Left renal cortex interstitium (tissue), 4 donors: Measurements from ENCODE around the gene CC2D1A. TPM values are rescaled to one million over a fixed set of nuclear protein-coding genes. Genes with fewer than 3 reads are reported as not detected.
A peak's percentile ranks its signal among the peaks of the same experiment; 100 is the strongest.

ENCODE experiments used
- DNase-seq, 4 donors: peaks; one replicate each; pipeline ENCODE4 v3.0.0-alpha.2; 2013; ENCODE audit warnings: low read depth in 4 of 4, low spot score in 2 of 4, missing footprints in 1 of 4
- polyA plus RNA-seq, 4 donors: library from polyadenylated mRNA; unstranded; fragments of 120-200 nt; gene quantifications; one replicate each; pipeline ENCODE4 v1.2.1, GENCODE V29; 2013; ENCODE audit not compliant: insufficient read length in 4 of 4

The CC2D1A gene
- polyA plus RNA-seq, 4 donors = 19.3 to 45.6 (median 33.4) TPM

DNA sequence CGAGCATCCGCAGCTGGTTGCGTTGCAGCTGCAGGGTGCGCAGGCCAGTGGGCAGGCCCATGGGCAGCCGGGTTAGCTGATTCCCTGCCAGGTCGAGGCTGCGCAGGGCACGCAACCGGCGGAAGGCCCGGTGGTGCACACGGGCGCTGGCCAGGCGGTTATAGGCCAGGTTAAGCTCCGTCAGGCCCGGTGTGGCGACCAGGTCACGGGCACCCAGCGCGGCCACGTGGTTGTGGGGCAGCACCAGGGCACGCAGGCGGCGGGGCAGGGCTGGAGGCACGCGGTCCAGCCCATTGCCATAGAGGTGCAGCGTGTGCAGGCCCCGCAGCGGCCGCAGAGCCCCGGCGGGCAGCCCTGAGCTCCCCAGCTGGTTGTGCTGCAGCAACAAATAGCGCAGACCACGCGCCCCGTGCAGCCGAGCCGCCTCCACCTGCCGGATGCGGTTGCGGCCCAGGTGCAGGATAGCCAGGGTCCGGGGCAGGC is 27.0 kb downstream of the CC2D1A start:
- DNase-seq = no peak

DNA sequence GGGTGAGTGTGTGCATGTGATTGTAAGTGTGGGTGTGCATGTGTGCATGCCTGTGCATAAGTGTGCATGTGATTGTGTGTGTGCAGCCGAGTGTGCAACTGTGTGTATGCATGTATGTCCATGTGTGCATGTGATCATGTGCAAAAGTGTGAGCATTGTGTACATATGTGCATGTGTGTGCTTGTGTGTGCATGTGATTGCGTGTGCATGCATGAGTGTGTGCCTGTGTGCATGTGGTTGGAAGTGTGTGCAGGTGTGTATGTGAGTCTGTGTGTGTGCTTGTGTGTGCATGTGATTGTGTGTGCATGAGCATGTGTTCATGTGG is 28.7 kb downstream of the CC2D1A start:
- no peak for DNase-seq

DNA sequence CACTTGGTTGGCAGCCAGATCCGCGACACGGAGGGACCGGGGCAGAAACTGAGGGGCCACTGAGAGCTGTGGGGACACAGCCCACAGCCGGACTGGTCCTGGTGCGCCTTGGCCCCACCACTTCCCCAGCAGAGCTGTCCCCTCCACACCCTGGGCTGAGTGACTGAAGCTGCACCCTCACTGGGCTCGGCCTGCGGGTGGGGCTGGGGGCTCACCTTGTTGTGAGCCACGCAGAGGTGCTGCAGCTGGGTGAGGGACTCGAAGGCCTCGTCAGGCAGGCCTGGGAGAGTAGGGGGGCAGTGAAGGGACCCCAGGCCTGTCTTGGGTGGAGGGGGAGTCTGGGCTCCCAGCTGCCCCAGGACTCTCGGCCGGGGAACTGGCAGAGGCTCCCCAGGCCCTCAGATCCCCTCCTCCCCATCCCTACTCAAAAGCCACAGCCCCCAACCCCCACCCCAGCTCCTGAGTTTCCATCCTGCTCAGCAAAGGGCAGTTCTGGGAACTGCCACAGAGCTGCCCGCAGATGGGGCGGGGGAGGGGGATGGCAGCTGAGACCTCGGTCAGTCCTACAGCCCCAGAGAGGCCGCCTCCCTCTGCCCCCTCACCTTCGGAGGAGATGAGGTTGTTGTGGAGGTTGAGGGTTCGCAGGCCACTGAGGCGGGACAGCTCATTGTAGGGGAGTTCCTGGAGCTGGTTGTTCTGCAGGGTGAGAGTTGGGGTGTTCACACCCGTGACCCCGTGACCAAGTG is 29.9 kb downstream of the CC2D1A start:
- no peak for DNase-seq

- no peak for DNase-seq
Observed at GRCh38 chr19:13937479-13938300, 31.7 kb downstream of the CC2D1A start.

DNA sequence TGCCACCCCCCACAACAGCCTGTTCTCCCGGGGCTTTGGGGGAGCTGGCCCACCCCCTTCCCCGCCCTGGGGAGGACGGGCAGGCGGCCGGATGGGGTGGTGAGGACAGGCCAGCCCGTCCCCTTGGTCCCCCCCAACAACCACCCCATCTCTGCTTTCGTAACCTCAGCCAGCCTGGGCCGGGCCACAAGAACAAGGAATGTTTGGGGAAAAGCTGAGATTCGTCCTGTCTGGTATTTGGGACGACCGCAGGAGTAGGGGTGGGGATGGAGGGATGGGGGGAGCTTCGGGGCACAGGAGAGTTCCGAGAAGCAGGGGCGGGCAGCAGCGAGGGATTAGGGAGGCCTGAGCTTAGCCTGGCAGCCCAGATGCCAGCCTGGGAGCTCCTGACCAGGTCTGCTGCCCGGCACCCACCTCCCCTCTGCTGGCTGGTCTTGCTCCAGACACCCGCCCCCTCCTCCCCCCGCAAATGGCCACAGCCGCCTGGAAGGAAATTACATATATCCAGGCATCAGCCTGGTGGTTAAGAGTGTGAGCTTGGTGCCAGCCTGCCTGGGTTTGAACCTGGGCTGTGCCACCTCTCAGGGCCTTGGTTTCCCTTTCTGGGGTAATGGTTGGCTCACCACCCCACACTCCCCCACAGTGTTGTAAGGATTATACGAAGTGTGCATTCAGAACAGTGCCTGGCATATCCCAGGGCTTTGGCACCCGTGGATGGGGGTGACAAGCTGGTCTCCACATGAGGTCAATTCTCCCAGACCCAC is 32.5 kb downstream of the CC2D1A start, which contains the start of gene PODNL1:
TSS of gene PODNL1 (minus strand) at position 117 of the 764 bp plus-strand sequence. CDS start 236 bp downstream, outside the sequence.
- DNase-seq = no peak

- no peak for DNase-seq
Observed at GRCh38 chr19:13942023-13942684, 36.2 kb downstream of the CC2D1A start.

DNA sequence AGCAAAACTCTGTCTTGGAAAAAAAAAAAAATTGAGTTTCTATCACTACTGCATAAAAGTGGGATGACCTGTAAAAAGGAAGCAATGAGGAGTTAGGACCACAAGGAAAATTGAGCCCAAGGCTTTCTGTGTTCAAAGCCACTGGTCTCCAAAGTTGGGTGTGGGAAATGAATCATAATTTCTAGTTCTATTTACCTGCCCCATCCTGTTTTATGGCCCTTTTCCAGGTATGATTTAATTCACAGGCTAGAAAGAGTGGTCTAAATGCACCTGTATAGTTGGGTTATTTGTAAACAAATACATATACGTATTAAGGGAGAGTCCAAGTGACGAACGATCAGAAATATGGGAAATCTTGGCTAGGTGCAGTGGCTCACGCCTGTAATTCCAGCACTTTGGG is 40.4 kb downstream of the CC2D1A start:
- DNase-seq = no peak

DNA sequence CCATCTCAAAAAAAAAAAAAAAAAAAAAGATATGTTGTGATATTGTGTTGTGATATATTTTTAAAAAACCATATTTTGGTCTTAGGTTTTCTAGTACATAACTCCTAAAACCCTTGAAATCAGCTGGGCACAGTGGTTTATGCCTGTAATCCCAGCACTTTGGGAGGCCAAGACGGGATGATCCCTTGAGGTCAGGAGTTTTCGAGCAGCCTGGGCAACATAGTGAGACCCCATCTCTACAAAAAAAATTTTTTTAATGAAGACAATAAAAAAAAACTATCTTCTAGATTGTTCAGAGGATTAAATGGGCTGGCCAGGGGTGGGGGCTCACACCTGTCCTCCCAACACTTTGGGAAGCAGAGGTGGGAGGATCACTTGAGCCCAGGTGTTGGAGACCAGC is 45.0 kb downstream of the CC2D1A start:
- no peak for DNase-seq

DNA sequence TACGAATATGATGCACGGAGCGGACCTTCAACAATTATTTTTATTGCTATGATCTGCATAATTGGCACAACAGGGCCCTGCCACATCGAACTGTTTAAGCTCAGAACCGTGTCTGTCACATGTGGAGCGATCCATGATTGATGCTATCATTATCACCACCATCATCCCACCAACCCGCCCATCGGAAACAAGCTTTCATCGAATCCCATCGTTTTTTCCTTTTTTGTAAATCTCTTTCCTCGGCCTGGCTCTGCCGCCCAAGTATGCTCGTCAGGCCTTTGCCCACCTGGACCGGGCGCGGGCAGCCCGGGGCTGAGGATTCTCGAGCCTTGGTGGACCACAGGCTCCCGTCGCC is 45.8 kb downstream of the CC2D1A start:
- no peak for DNase-seq

- DNase-seq = peak; percentile 96 to 99 (median 99)
Observed at GRCh38 chr19:13952154-13952930, 46.3 kb downstream of the CC2D1A start, which contains the start of gene DCAF15. DCAF15 (plus strand) TSS chr19:13952509; CDS start chr19:13952513, 4 bp downstream.

DNA sequence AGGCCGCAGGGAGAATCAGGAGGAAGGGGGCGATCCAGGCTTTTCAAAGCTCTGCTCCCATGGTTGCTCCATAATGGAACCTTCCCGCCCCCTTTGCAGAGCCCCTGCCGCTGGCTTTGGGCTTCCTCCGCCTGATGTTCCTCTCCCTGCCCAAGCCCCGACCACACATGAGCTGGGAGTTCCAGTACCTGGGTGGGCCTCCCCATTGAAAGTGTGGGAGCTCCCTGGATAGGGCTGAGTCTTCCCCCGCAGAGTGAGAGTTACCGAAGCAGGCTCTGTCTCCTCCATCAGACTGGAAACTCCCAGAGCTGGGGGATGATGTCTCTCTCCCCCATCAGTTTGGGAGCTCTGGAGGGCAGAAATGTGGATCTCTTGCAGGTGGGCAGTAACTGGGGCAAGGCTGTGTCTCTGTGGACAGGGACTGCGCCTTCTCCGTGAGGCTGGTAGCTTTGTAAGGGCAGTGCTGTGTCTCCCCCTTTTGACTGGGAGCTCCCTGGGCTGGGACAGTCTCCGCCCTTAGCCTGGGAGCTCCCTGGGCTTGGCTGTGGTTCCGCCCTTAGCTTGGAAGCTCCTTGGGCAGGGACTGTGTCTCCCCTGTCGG is 47.0 kb downstream of the CC2D1A start:
- no peak for DNase-seq

- DNase-seq = no peak
Observed at GRCh38 chr19:13954185-13954584, 48.2 kb downstream of the CC2D1A start.

- no peak for DNase-seq
Observed at GRCh38 chr19:13955662-13956364, 49.8 kb downstream of the CC2D1A start.

GRCh38 chr19:13956365-13956744 is 50.4 kb downstream of the CC2D1A start:
- DNase-seq = no peak

DNA sequence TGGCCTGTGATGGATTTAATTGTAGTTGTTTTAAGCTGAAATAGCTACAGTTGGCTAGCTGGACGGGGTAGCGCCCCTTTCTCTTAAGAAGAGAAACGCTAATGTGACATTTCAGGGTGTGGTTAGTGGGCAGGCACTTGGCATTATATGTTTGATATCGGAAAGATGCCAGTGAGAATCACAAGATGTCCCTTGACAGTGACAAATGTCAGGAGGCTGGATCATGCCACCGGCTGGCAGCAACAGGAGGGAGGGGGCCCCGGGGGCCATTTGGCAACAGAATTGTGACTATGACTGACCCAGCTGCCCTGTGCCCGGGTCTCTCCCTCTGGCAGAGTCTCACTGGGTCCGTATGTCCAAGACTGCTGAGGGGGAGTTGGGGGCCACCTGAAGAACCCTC is 51.0 kb downstream of the CC2D1A start:
- no peak for DNase-seq

DNA sequence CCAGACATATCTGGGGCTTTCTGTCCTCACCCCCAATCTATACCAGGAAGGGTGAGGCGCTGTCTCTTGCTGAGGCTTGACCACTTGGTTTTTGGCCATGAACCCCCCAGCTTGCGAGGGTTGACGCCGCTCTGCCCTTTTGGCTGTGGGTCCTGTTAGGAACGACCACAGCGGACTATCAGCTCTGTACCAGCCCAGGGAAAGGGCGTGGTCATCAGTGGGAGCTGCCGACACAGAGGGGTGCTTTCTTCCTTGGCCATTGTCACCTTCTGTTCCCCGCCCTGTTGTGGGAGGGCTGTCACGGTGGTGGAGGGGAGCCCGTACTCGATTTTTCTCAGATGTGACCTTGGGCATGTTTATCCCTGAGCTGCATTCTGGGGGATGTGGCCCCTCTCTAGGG is 52.0 kb downstream of the CC2D1A start:
- DNase-seq = no peak

GRCh38 chr19:13959141-13959961 is 53.4 kb downstream of the CC2D1A start:
- no peak for DNase-seq
